Brain microvascular endothelial cell (primary cell): Measurements from ENCODE around the gene PITPNC1.
"Not testable (repeated sequence)": the region's sequence is repeated elsewhere in the genome, so short reads cannot be mapped to it uniquely, and the experiment has no call there.

Experiments used
- DNase-seq: peaks from one replicate; pipeline ENCODE4 v3.0.0-alpha.2; 2020
- H3K27ac ChIP-seq: fragments of 250-450 bp; sonication (Bioruptor Pico); 2 replicates; pipeline ENCODE4 v1.5.1; 2020; ENCODE audit warnings: mild to moderate bottlenecking, moderate library complexity
- H3K27me3 ChIP-seq: fragments of 250-450 bp; sonication (Bioruptor Pico); replicated peaks from 2 replicates; pipeline ENCODE4 v1.5.1; 2020; ENCODE audit warnings: mild to moderate bottlenecking
- H3K36me3 ChIP-seq: fragments of 250-450 bp; sonication (Bioruptor Pico); replicated peaks from 2 replicates; pipeline ENCODE4 v1.5.1; 2020; ENCODE audit warnings: mild to moderate bottlenecking
- H3K4me3 ChIP-seq: 2 replicates; pipeline ENCODE4 v1.5.1; 2011; ENCODE audit warnings: low read depth, mild to moderate bottlenecking, control low read depth, low read length, moderate library complexity
- CTCF ChIP-seq: IDR thresholded peaks from 2 replicates; pipeline ENCODE4 v1.5.1; 2011; ENCODE audit warnings: low read depth, mild to moderate bottlenecking, moderate library complexity, low read length, control low read depth, inconsistent platforms; ENCODE audit errors: missing control alignments
- in situ Hi-C: cut with HindIII; loops from 2 replicates; pipeline ENCODE4 v1.10.0; 2017; ENCODE audit warnings: low sequenced_read_pairs, low pct_ligation_motif_present

Gene PITPNC1

GRCh38 chr17:67577429-67578141 is 200.5 kb downstream of the PITPNC1 start:
- no peak for DNase-seq
- in situ Hi-C loops: no loop called here
- TF ChIP-seq CTCF: no peak
- Histone ChIP-seq H3K4me3 (no peak overlapping the region), H3K36me3 (no peaks in the 10 kb centered on the region), H3K27ac (no peak overlapping the region), H3K27me3 (no peaks in the 10 kb centered on the region)

- H3K36me3 ChIP-seq: no peaks in the 10 kb centered on the region
- in situ Hi-C loops: no loop called here
- H3K4me3 ChIP-seq: no peak overlapping the region
- no peak overlapping the region for H3K27ac ChIP-seq
- H3K27me3 ChIP-seq: no peaks in the 10 kb centered on the region
- no peak for DNase-seq
- no peak for TF ChIP-seq CTCF
Observed at GRCh38 chr17:67578142-67578457, 201.0 kb downstream of the PITPNC1 start.

- in situ Hi-C loops, DNase-seq: not testable (repeated sequence)
Observed at GRCh38 chr17:67578679-67579405, 201.8 kb downstream of the PITPNC1 start.

GRCh38 chr17:67582673-67583081 is 205.6 kb downstream of the PITPNC1 start:
- no peak overlapping the region for H3K27ac ChIP-seq
- H3K4me3 ChIP-seq: no peak overlapping the region
- in situ Hi-C loops: no loop called here
- no peaks in the 10 kb centered on the region for H3K27me3 ChIP-seq
- no peak for TF ChIP-seq CTCF
- DNase-seq: no peak
- no peaks in the 10 kb centered on the region for H3K36me3 ChIP-seq

More at GRCh38 chr17:67578679-67579405, 201.8 kb downstream of the PITPNC1 start:
- not testable (repeated sequence) for H3K27ac ChIP-seq, H3K27me3 ChIP-seq, H3K4me3 ChIP-seq, H3K36me3 ChIP-seq

GRCh38 chr17:67585077-67585602 is 208.1 kb downstream of the PITPNC1 start:
- H3K27ac ChIP-seq: no peak overlapping the region
- H3K4me3 ChIP-seq: no peak overlapping the region
- no peaks in the 10 kb centered on the region for H3K27me3 ChIP-seq
- H3K36me3 ChIP-seq: no peaks in the 10 kb centered on the region
- DNase-seq: no peak
- in situ Hi-C loops: no loop called here
- TF ChIP-seq CTCF: no peak

- Histone ChIP-seq H3K4me3 (no peak overlapping the region), H3K27ac (no peak overlapping the region), H3K36me3 (no peaks in the 10 kb centered on the region), H3K27me3 (no peaks in the 10 kb centered on the region)
- no peak for DNase-seq
- TF ChIP-seq CTCF: no peak
- in situ Hi-C loops: no loop called here
Observed at GRCh38 chr17:67588326-67588725, 211.2 kb downstream of the PITPNC1 start.
